Fibroblast of lung (primary cell): ENCODE results near the gene CANX. TPM values are rescaled to one million over a fixed set of nuclear protein-coding genes. Genes with fewer than 3 reads are reported as not detected.

Experiments used
- DNase-seq, 2 donors: peaks; one replicate each; pipeline versions ENCODE4 v3.0.0 to v3.0.0-alpha.2; 2010; ENCODE audit warnings: low read depth in 2 of 2
- H2AFZ ChIP-seq: 2 replicates; pipeline ENCODE4 v1.5.1; 2012; ENCODE audit warnings: low read length, control low read depth, inconsistent platforms
- H3K27ac ChIP-seq: 2 replicates; pipeline ENCODE4 v1.5.1; 2011; ENCODE audit warnings: low read length, control low read depth; ENCODE audit not compliant: insufficient read depth
- H3K27me3 ChIP-seq: 2 replicates; pipeline ENCODE4 v1.5.1; 2011; ENCODE audit warnings: mild to moderate bottlenecking, low read length; ENCODE audit not compliant: control insufficient read depth, insufficient read depth
- H3K36me3 ChIP-seq: 2 replicates; pipeline ENCODE4 v1.5.1; 2011; ENCODE audit warnings: low read length; ENCODE audit not compliant: control insufficient read depth, insufficient read depth
- H3K4me1 ChIP-seq: 2 replicates; pipeline ENCODE4 v1.5.1; 2011; ENCODE audit warnings: low read length; ENCODE audit not compliant: control insufficient read depth, insufficient read depth; ENCODE audit errors: extremely low read depth
- H3K4me2 ChIP-seq: 2 replicates; pipeline ENCODE4 v1.5.1; 2011; ENCODE audit warnings: low read length, control low read depth; ENCODE audit not compliant: insufficient read depth; ENCODE audit errors: extremely low read depth
- H3K4me3 ChIP-seq, 4 experiments: fragments of 200-600 bp in 1 of 4; sonication (generic) in 1 of 4; replicated peaks in 1 of 4; 2 replicates each; pipeline ENCODE4 v1.5.1; 2011 to 2016; ENCODE audit warnings: low read length in 4 of 4, low read depth in 3 of 4, mild to moderate bottlenecking in 3 of 4, control low read depth in 2 of 4, inconsistent platforms in 1 of 4, mixed read lengths in 1 of 4; ENCODE audit not compliant: insufficient read depth in 1 of 4; ENCODE audit errors: control extremely low read depth in 1 of 4
- H3K79me2 ChIP-seq: 2 replicates; pipeline ENCODE4 v1.5.1; 2012; ENCODE audit warnings: mild to moderate bottlenecking, low read length, inconsistent platforms; ENCODE audit not compliant: control insufficient read depth, insufficient read depth
- H3K9ac ChIP-seq: 2 replicates; pipeline ENCODE4 v1.5.1; 2011; ENCODE audit warnings: mild to moderate bottlenecking, low read length, control low read depth; ENCODE audit not compliant: insufficient read depth
- H3K9me3 ChIP-seq: 2 replicates; pipeline ENCODE4 v1.5.1; 2012; ENCODE audit warnings: low read depth, low read length; ENCODE audit not compliant: control insufficient read depth, insufficient read depth
- H4K20me1 ChIP-seq: 2 replicates; pipeline ENCODE4 v1.5.1; 2011; ENCODE audit warnings: low read length; ENCODE audit not compliant: control insufficient read depth, insufficient read depth; ENCODE audit errors: extremely low read depth
- CTCF ChIP-seq, 2 donors: IDR thresholded peaks in 1 of 2; conservative IDR thresholded peaks in 1 of 2; 1 replicate in 1 of 2; 2 replicates in 1 of 2; pipeline ENCODE4 v1.5.1; 2011 to 2012; ENCODE audit warnings: low read length in 2 of 2, control low read depth in 1 of 2, inconsistent platforms in 1 of 2, low read depth in 1 of 2, mild to moderate bottlenecking in 1 of 2
- EZH2 ChIP-seq: IDR thresholded peaks from 2 replicates; pipeline ENCODE4 v1.5.1; 2012; ENCODE audit warnings: low read length, control low read depth, mild to moderate bottlenecking; ENCODE audit errors: missing control alignments
- polyA plus RNA-seq, 2 donors: library from polyadenylated mRNA; depleted of rRNA in 1 of 2; stranded (reverse) in 1 of 2; unstranded in 1 of 2; fragments of >200 nt; gene quantifications; 2 replicates each; pipeline ENCODE4 v1.2.1, GENCODE V29; 2011 to 2012; ENCODE audit warnings: missing spikeins in 1 of 2
- total RNA-seq: library from RNA; depleted of rRNA; stranded (reverse); fragments of >200 nt; gene quantifications from 2 replicates; pipeline ENCODE4 v1.2.1, GENCODE V29; 2014

Gene CANX
- total and polyA plus RNA-seq, 2 donors (not counting 1 experiment from before 2014, with no cell fraction given) = 589 to 722 TPM

GRCh38 chr5:179732412-179732917 is 33.7 kb downstream of the CANX start, which contains the start of gene MAML1:
TSS of gene MAML1 (plus strand) at chr5:179732822. CDS start at chr5:179733113, 291 bp downstream.
- Histone ChIP-seq H2AFZ (no peak within 1 kb of the TSS), H3K4me1 (peaks cover 3% of the 10 kb centered on the region), H3K79me2 (peaks cover 45% of the 10 kb centered on the region), H3K27me3 (no peaks in the 10 kb centered on the region), H3K9me3 (no peaks in the 10 kb centered on the region), H3K9ac (peak within 1 kb of the TSS; percentile 84), H4K20me1 (no peaks in the 10 kb centered on the region), H3K36me3 (peaks cover 5% of the 10 kb centered on the region), H3K27ac (peak within 1 kb of the TSS; percentile 75), H3K4me3 (peak within 1 kb of the TSS; percentile 77 to 91 (median 80)), H3K4me2 (peak within 1 kb of the TSS; percentile 83)
- DNase-seq = peak; percentile 100
- TF ChIP-seq EZH2 (no peak), CTCF (conservative IDR thresholded peaks at IDR 0.05 in 1 of 2, IDR thresholded peaks at IDR 0.05 in 1 of 2; ENCODE audit: low read depth in 1 of 2, low read length in 2 of 2) (no peak)

- Histone ChIP-seq H4K20me1 (no peaks in the 10 kb centered on the region), H3K27ac (peak overlapping the region; percentile 75), H3K4me3 (peak overlapping the region; percentile 77 to 91 (median 80)), H3K36me3 (peaks cover 2% of the 10 kb centered on the region), H3K9me3 (no peaks in the 10 kb centered on the region), H3K9ac (peak overlapping the region; percentile 84), H2AFZ (no peak overlapping the region), H3K79me2 (peaks cover 52% of the 10 kb centered on the region), H3K4me2 (peak overlapping the region; percentile 83), H3K27me3 (no peaks in the 10 kb centered on the region), H3K4me1 (peaks cover 3% of the 10 kb centered on the region)
- DNase-seq = peak; percentile 35 to 40
- TF ChIP-seq CTCF (conservative IDR thresholded peaks at IDR 0.05 in 1 of 2, IDR thresholded peaks at IDR 0.05 in 1 of 2; ENCODE audit: low read depth in 1 of 2, low read length in 2 of 2) (no peak), EZH2 (no peak)
Observed at GRCh38 chr5:179732918-179733771, 34.4 kb downstream of the CANX start.

- TF ChIP-seq EZH2 = no peak
- no peak for TF ChIP-seq CTCF (conservative IDR thresholded peaks at IDR 0.05 in 1 of 2, IDR thresholded peaks at IDR 0.05 in 1 of 2; ENCODE audit: low read depth in 1 of 2, low read length in 2 of 2)
- Histone ChIP-seq H3K4me3 (peak overlapping the region; percentile 77 to 91 (median 80)), H2AFZ (no peak overlapping the region), H3K9ac (peak overlapping the region; percentile 84), H3K27me3 (no peaks in the 10 kb centered on the region), H3K27ac (peak overlapping the region; percentile 75), H3K36me3 (peaks cover 2% of the 10 kb centered on the region), H3K4me1 (peaks cover 3% of the 10 kb centered on the region), H3K9me3 (no peaks in the 10 kb centered on the region), H3K4me2 (peak overlapping the region; percentile 83), H3K79me2 (peaks cover 58% of the 10 kb centered on the region), H4K20me1 (no peaks in the 10 kb centered on the region)
- no peak for DNase-seq
Observed at GRCh38 chr5:179733772-179734126, 35.0 kb downstream of the CANX start.
